ENCODE results near the gene RTCB. TPM values are rescaled to one million over a fixed set of nuclear protein-coding genes. Genes with fewer than 3 reads are reported as not detected.
A peak's percentile ranks its signal among the peaks of the same experiment; 100 is the strongest.

The RTCB gene
- total RNA-seq, 3 donors from 2014 or later: 73.1 to 113 (median 85.6) TPM

- no peaks in the 10 kb centered on the region for H3K36me3 ChIP-seq (ENCODE audit: low read depth)
Measured at GRCh38 chr22:32417906-32418305, 5.9 kb upstream of the RTCB start.

DNA sequence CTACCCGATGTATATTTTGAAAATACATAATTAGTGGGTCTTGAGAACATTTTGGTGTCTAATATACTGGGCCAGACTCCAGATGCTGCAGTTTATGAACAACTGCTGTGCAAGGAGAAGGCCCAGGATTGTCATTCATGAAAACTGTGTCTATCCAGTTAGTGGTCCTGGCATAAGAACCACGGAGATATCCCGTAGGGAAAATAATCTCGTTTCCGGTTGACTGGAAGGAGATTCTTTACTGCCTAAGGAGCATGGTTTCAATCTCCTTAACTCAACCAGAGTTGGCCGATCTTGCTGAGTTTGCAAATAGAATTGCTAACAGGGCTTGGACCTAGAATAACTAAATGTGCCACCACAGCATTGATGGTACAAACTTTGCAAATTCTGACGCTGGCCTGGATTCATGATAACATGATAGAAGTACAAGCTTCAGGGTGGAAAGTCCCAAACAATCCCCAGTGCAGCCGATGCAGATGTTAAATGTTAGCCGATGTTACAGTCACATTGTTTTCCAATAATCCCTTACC, 4.6 kb upstream of the RTCB start:
- TF ChIP-seq, protein P1, sequence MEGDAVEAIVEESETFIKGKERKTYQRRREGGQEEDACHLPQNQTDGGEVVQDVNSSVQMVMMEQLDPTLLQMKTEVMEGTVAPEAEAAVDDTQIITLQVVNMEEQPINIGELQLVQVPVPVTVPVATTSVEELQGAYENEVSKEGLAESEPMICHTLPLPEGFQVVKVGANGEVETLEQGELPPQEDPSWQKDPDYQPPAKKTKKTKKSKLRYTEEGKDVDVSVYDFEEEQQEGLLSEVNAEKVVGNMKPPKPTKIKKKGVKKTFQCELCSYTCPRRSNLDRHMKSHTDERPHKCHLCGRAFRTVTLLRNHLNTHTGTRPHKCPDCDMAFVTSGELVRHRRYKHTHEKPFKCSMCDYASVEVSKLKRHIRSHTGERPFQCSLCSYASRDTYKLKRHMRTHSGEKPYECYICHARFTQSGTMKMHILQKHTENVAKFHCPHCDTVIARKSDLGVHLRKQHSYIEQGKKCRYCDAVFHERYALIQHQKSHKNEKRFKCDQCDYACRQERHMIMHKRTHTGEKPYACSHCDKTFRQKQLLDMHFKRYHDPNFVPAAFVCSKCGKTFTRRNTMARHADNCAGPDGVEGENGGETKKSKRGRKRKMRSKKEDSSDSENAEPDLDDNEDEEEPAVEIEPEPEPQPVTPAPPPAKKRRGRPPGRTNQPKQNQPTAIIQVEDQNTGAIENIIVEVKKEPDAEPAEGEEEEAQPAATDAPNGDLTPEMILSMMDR (IDR thresholded peaks at IDR 0.05): no peak
- no peak overlapping the region for H3K4me3 ChIP-seq
- H3K9me3 ChIP-seq: no peaks in the 10 kb centered on the region
- DNase-seq (no peak), ATAC-seq (no peak)
- intact Hi-C loops (cut with DNase I, micrococcal nuclease): no loop called here
- peaks cover 5% of the 10 kb centered on the region for H3K4me1 ChIP-seq (ENCODE audit: low read depth)
- H3K36me3 ChIP-seq (ENCODE audit: low read depth): no peaks in the 10 kb centered on the region

More at GRCh38 chr22:32417906-32418305, 5.9 kb upstream of the RTCB start:
- Histone ChIP-seq H3K4me3 (no peak overlapping the region), H3K4me1 (ENCODE audit: low read depth) (no peaks in the 10 kb centered on the region), H3K9me3 (no peaks in the 10 kb centered on the region)
- no peak for DNase-seq
- intact Hi-C loops (cut with DNase I, micrococcal nuclease): no loop called here
- ATAC-seq: no peak
- TF ChIP-seq, protein P1 (IDR thresholded peaks at IDR 0.05): no peak

GRCh38 chr22:32414191-32414590, 2.1 kb upstream of the RTCB start:
- no peak for ATAC-seq
- TF ChIP-seq, protein P1 (IDR thresholded peaks at IDR 0.05): no peak
- intact Hi-C loops (cut with DNase I, micrococcal nuclease): no loop called here

DNA sequence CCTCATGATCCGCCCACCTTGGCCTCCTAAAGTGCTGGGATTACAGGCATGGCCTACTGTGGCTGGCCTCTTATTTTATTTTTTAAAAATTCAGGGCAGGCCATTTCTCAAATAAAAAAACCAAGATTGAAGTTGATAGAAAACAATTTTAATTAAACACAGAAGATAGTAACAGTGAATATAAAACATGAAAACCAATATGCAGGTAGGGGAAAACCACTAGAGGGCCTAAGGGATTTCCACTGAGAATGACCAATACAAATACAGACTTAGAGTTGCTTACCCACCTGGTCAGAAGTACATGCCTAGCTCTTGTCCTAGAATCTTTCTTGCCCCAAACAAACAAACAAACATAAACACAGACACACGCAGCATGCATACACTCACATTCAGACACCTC, 1.7 kb upstream of the RTCB start:
- ATAC-seq (no peak), DNase-seq (no peak)
- TF ChIP-seq, protein P1 (IDR thresholded peaks at IDR 0.05): no peak
- Histone ChIP-seq H3K36me3 (ENCODE audit: low read depth) (no peaks in the 10 kb centered on the region), H3K9me3 (no peaks in the 10 kb centered on the region), H3K4me3 (no peak overlapping the region), H3K4me1 (ENCODE audit: low read depth) (peaks cover 25% of the 10 kb centered on the region)
- intact Hi-C loops (cut with DNase I, micrococcal nuclease): no loop called here

More at GRCh38 chr22:32414191-32414590, 2.1 kb upstream of the RTCB start:
- Histone ChIP-seq H3K4me3 (no peak overlapping the region), H3K9me3 (no peaks in the 10 kb centered on the region), H3K4me1 (ENCODE audit: low read depth) (peaks cover 24% of the 10 kb centered on the region), H3K36me3 (ENCODE audit: low read depth) (no peaks in the 10 kb centered on the region)
- no peak for DNase-seq

DNA sequence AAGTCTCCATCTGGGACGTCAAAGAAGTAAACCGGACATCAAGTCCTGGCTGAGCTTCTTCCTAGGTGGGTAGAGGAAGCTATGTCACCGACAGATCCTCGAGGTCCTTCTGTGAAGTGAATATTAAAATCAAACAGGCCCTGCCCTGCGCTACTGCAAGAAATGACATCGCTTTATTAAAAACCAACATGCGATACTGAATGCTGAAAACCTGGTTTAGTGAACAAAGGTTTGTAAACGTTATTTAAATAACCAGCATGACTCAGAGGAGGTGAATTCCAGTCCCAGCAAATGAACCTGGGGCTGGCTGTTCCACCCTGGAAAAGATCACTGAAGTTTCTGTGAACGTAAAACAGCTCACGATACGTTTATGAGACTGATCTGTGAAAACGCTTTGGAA, 645 bp downstream of the RTCB start:
- ATAC-seq: peak; percentile 56
- H3K4me3 ChIP-seq: peak overlapping the region; percentile 99
- peaks cover 25% of the 10 kb centered on the region for H3K4me1 ChIP-seq (ENCODE audit: low read depth)
- TF ChIP-seq, protein P1 (IDR thresholded peaks at IDR 0.05): no peak
- no peak for DNase-seq
- intact Hi-C loops (cut with DNase I, micrococcal nuclease): no loop called here
- H3K36me3 ChIP-seq (ENCODE audit: low read depth): no peaks in the 10 kb centered on the region
- H3K9me3 ChIP-seq: no peaks in the 10 kb centered on the region

DNA sequence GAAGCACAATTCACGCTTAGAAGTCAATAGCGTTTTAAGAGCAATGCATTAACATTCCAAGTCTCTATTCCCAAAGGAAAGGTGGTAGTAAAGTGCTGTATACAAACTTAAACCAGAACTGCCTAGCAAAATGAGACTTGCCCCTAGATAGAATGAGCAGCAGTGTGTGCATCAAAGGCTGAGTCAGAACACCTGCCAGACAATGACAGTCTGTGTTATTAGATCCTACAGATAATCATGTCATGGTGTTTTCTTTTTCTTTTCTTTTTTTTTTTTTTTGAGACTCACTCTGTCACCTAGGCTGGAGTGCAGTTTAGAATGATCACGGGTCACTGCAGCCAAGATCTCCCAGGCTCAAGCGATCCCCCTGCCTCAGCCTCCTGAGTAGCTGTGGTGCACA, 1.6 kb downstream of the RTCB start:
- H3K4me1 ChIP-seq (ENCODE audit: low read depth): peaks cover 25% of the 10 kb centered on the region
- no peak overlapping the region for H3K4me3 ChIP-seq
- H3K36me3 ChIP-seq (ENCODE audit: low read depth): no peaks in the 10 kb centered on the region
- TF ChIP-seq, protein P1 (IDR thresholded peaks at IDR 0.05): no peak
- H3K9me3 ChIP-seq: no peaks in the 10 kb centered on the region
- ATAC-seq (peak; percentile 17), DNase-seq (no peak)
- intact Hi-C loops (cut with DNase I, micrococcal nuclease): no loop called here

All from mucosa of descending colon (tissue), 3 donors.